ENCODE data around the gene TP53I13.

TP53I13 gene

GRCh38 chr17:29582254-29582765 is 13.8 kb downstream of the TP53I13 start:
- no peak for DNase-seq

GRCh38 chr17:29582772-29583171 is 14.3 kb downstream of the TP53I13 start:
- DNase-seq, result peak; percentile 89

GRCh38 chr17:29583324-29584248 is 15.1 kb downstream of the TP53I13 start:
- no peak for DNase-seq

- peak; percentile 82 for DNase-seq
Observed at GRCh38 chr17:29584452-29585079, 16.1 kb downstream of the TP53I13 start.

- no peak for DNase-seq
Observed at GRCh38 chr17:29585080-29585751, 16.7 kb downstream of the TP53I13 start.

- DNase-seq, result no peak
Observed at GRCh38 chr17:29586676-29587469, 18.4 kb downstream of the TP53I13 start.

GRCh38 chr17:29587591-29587990 is 19.1 kb downstream of the TP53I13 start:
- DNase-seq, result no peak

- DNase-seq, result no peak
Observed at GRCh38 chr17:29588017-29588561, 19.6 kb downstream of the TP53I13 start.

- peak; percentile 22 for DNase-seq
Observed at GRCh38 chr17:29588562-29589411, 20.3 kb downstream of the TP53I13 start.

- DNase-seq, result peak; percentile 91
Observed at GRCh38 chr17:29589524-29590410, 21.3 kb downstream of the TP53I13 start, which contains the start of gene GIT1. Gene GIT1, minus strand, starts transcription at chr17:29589648. Its CDS starts 270 bp downstream, at chr17:29589378.

- DNase-seq, result no peak
Observed at GRCh38 chr17:29590411-29591145, 22.1 kb downstream of the TP53I13 start.

GRCh38 chr17:29591146-29591736 is 22.7 kb downstream of the TP53I13 start:
- DNase-seq, result peak; percentile 32

GRCh38 chr17:29591737-29592608 is 23.5 kb downstream of the TP53I13 start:
- peak; percentile 93 for DNase-seq

- DNase-seq, result peak; percentile 74
Observed at GRCh38 chr17:29592850-29593551, 24.5 kb downstream of the TP53I13 start, which contains the start of gene ANKRD13B. Gene ANKRD13B, plus strand, starts transcription at chr17:29593132. Its CDS starts 490 bp downstream, at chr17:29593622.

- no peak for DNase-seq
Observed at GRCh38 chr17:29593591-29594518, 25.4 kb downstream of the TP53I13 start.

Measured in midbrain (tissue), 1 donor.